Gastroesophageal sphincter (tissue), 4 donors: ENCODE measurements around the gene DRD4. TPM values are rescaled to one million over a fixed set of nuclear protein-coding genes. Genes with fewer than 3 reads are reported as not detected.

Source experiments
- ATAC-seq: fragments of 150-250 bp; one replicate; pipeline ENCODE4 v1.9.1; 2016; ENCODE audit warnings: mild to moderate bottlenecking, moderate library complexity
- H3K27ac ChIP-seq, 4 donors: fragments of 200-600 bp; sonication (generic) in 3 of 4; 1 replicate in 3 of 4; 2 replicates in 1 of 4; pipeline ENCODE4 v1.5.1; 2016 to 2019
- H3K27me3 ChIP-seq: fragments of 200-600 bp; sonication (generic); one replicate; pipeline ENCODE4 v1.5.1; 2019
- H3K36me3 ChIP-seq, 2 donors: fragments of 200-600 bp; sonication (generic); one replicate each; pipeline ENCODE4 v1.5.1; 2019; ENCODE audit warnings: control low read depth in 1 of 2
- H3K4me1 ChIP-seq, 3 donors: fragments of 200-600 bp; sonication (generic); 1 replicate in 2 of 3; 2 replicates in 1 of 3; pipeline ENCODE4 v1.5.1; 2016 to 2019; ENCODE audit warnings: control low read depth in 2 of 3
- H3K4me3 ChIP-seq, 2 donors: fragments of 200-600 bp; sonication (generic); one replicate each; pipeline ENCODE4 v1.5.1; 2019; ENCODE audit warnings: mild to moderate bottlenecking in 1 of 2, moderate library complexity in 1 of 2
- H3K9me3 ChIP-seq, 3 donors: fragments of 200-600 bp; sonication (generic); one replicate each; pipeline ENCODE4 v1.5.1; 2017 to 2019; ENCODE audit warnings: control low read depth in 2 of 3
- CTCF ChIP-seq, 4 experiments: fragments of 200-600 bp in 2 of 4; fragments of 450-650 bp in 2 of 4; sonication (generic) in 1 of 4; IDR thresholded peaks; one replicate each; pipeline ENCODE4 v1.5.1; 2017 to 2019; ENCODE audit warnings: antibody characterized with exemption in 4 of 4, mild to moderate bottlenecking in 2 of 4, moderate library complexity in 2 of 4
- EP300 ChIP-seq: sonication (generic); formaldehyde crosslinking; IDR thresholded peaks from one replicate; pipeline ENCODE4 v1.6.1; 2017; ENCODE audit warnings: antibody characterized with exemption, mild to moderate bottlenecking
- POLR2A ChIP-seq, 2 donors: fragments of 450-650 bp; IDR thresholded peaks; one replicate each; pipeline ENCODE4 v1.6.1; 2017; ENCODE audit warnings: antibody characterized with exemption in 2 of 2, mild to moderate bottlenecking in 2 of 2, moderate library complexity in 1 of 2
- POLR2AphosphoS5 ChIP-seq: sonication (generic); formaldehyde crosslinking; IDR thresholded peaks from one replicate; pipeline ENCODE4 v1.6.1; 2017; ENCODE audit warnings: antibody characterized with exemption
- WGBS, 2 donors: methylation state at CpG; one replicate each; pipeline ENCODE4 v1.1.5; 2018; ENCODE audit warnings: low coverage in 1 of 2; 5-methylcytosine and 5-hydroxymethylcytosine counted together
- total RNA-seq, 4 donors: library from RNA; depleted of rRNA; stranded (reverse); fragments of >200 nt; gene quantifications; one replicate each; pipeline ENCODE4 v1.1.0, GENCODE V29; 2016

Gene DRD4
- total RNA-seq, 4 donors from 2014 or later = 0.27 TPM; not detected in 3

GRCh38 chr11:665704-666281, 28.7 kb downstream of the DRD4 start:
- Histone ChIP-seq H3K27me3 (no peaks in the 10 kb centered on the region), H3K9me3 (no peaks in the 10 kb centered on the region), H3K4me1 (peaks cover 0 to 19% (median 5%) of the 10 kb centered on the region in 3 donors), H3K4me3 (no peak overlapping the region), H3K36me3 (peaks cover 0 to 35% of the 10 kb centered on the region in 2 donors), H3K27ac (peak overlapping the region in 3 of 4 donors; percentile 48 to 76 (median 50))
- TF ChIP-seq POLR2AphosphoS5 (no peak), POLR2A (IDR thresholded peaks at IDR 0.05) (no peak)
- peak; percentile 76 for ATAC-seq
- WGBS, 2 donors = 44 to 75% methylated on average over 1 to 7 of the region's 11 CpGs

GRCh38 chr11:673866-674265, 36.8 kb downstream of the DRD4 start:
- ATAC-seq = no peak
- Histone ChIP-seq H3K36me3 (peaks cover 0 to 76% of the 10 kb centered on the region in 2 donors), H3K4me3 (no peak overlapping the region), H3K27me3 (no peaks in the 10 kb centered on the region), H3K27ac (no peak overlapping the region), H3K9me3 (no peaks in the 10 kb centered on the region), H3K4me1 (no peaks in the 10 kb centered on the region)
- WGBS, 2 donors = 95% methylated on average over 8 of the region's 8 CpGs; no CpG with 5 or more reads in 1 of the 2 donors
- TF ChIP-seq EP300 (no peak), POLR2AphosphoS5 (no peak), CTCF (IDR thresholded peaks at IDR 0.05) (no peak), POLR2A (IDR thresholded peaks at IDR 0.05) (no peak)

- Histone ChIP-seq H3K4me3 (no peak overlapping the region), H3K27ac (no peak overlapping the region), H3K4me1 (no peaks in the 10 kb centered on the region), H3K36me3 (peaks cover 0 to 81% of the 10 kb centered on the region in 2 donors), H3K27me3 (no peaks in the 10 kb centered on the region), H3K9me3 (no peaks in the 10 kb centered on the region)
- no peak for ATAC-seq
- 56 to 83% methylated on average over 3 to 5 of the region's 17 CpGs for WGBS, 2 donors
- TF ChIP-seq POLR2AphosphoS5 = no peak
- no peak for TF ChIP-seq CTCF (IDR thresholded peaks at IDR 0.05)
- TF ChIP-seq POLR2A (IDR thresholded peaks at IDR 0.05) = no peak
- no peak for TF ChIP-seq EP300
Observed at GRCh38 chr11:674406-674805, 37.3 kb downstream of the DRD4 start.

- no peak for ATAC-seq
- 100% methylated on average over 2 of the region's 3 CpGs; no CpG with 5 or more reads in 1 of the 2 donors for WGBS, 2 donors
- Histone ChIP-seq H3K27ac (no peak overlapping the region), H3K36me3 (peaks cover 0 to 92% of the 10 kb centered on the region in 2 donors), H3K27me3 (no peaks in the 10 kb centered on the region), H3K4me1 (no peaks in the 10 kb centered on the region), H3K9me3 (no peaks in the 10 kb centered on the region), H3K4me3 (no peak overlapping the region)
- TF ChIP-seq EP300 = no peak
- no peak for TF ChIP-seq POLR2A (IDR thresholded peaks at IDR 0.05)
- TF ChIP-seq POLR2AphosphoS5 = no peak
- TF ChIP-seq CTCF (IDR thresholded peaks at IDR 0.05) = no peak
Observed at GRCh38 chr11:678297-678696, 41.2 kb downstream of the DRD4 start.

GRCh38 chr11:679271-680207, 42.5 kb downstream of the DRD4 start:
- H3K27ac ChIP-seq = no peak overlapping the region
- 90% methylated on average over 3 to 7 of the region's 36 CpGs for WGBS, 2 donors
- peaks cover 0 to 92% of the 10 kb centered on the region in 2 donors for H3K36me3 ChIP-seq
- TF ChIP-seq POLR2A (IDR thresholded peaks at IDR 0.05) (no peak), POLR2AphosphoS5 (no peak), CTCF (IDR thresholded peaks at IDR 0.05) (no peak), EP300 (no peak)
- ATAC-seq = no peak
- no peak overlapping the region for H3K4me3 ChIP-seq
- H3K4me1 ChIP-seq = no peaks in the 10 kb centered on the region
- no peaks in the 10 kb centered on the region for H3K9me3 ChIP-seq
- H3K27me3 ChIP-seq = no peaks in the 10 kb centered on the region
